WI38 (cell line): ENCODE results near the gene FAM120B.

Source experiments
- H3K4me3 ChIP-seq: 2 replicates; pipeline ENCODE4 v1.5.1; 2011; ENCODE audit warnings: low read depth, mild to moderate bottlenecking, control low read depth, low read length
- CTCF ChIP-seq: IDR thresholded peaks from 2 replicates; pipeline ENCODE4 v1.5.1; 2012; ENCODE audit warnings: low read depth, mild to moderate bottlenecking, control low read depth, low read length

The FAM120B gene

DNA sequence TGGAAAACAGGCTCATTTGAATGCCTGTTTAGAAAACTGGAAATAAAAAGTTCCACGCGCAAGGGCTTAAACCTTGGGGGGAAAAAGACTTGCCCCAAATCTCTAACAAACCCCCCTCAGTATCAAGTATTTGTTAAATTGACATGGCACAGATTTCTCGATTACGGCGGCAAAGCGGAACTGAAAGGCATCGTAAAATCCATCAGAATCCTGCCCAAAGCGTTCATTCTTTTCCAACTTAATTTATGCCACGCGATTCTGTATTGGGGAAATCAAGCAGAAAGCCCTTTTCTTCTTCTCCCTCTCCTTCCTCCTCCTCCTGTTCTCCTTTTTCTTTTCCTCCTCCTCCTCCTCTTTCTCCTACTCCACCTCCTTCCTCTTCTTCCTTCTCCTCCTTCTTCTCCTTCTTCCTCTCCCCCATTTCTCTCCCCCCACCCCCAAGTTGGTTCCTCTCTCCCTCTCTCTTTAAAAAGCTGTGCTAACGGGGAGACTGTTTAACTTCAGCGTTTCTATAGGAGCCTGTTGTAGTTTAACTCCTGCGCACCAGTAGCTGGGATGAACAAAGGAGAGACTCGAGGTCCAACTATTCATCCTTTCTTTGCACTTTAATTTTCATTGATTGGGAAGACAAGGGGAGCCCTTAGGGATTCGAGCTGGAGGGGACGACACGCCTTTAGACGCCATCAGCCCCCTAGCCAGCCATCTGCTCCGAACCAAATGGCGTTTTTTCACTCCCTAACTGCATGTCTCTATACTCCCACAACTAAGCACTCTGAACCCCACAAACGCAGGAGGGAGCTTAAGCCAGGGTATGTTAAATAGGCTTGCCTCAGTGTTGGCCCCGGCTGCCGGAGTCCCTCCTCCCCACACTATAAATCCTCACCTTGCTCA, 13.0 kb upstream of the FAM120B start:
- no peak for TF ChIP-seq CTCF

DNA sequence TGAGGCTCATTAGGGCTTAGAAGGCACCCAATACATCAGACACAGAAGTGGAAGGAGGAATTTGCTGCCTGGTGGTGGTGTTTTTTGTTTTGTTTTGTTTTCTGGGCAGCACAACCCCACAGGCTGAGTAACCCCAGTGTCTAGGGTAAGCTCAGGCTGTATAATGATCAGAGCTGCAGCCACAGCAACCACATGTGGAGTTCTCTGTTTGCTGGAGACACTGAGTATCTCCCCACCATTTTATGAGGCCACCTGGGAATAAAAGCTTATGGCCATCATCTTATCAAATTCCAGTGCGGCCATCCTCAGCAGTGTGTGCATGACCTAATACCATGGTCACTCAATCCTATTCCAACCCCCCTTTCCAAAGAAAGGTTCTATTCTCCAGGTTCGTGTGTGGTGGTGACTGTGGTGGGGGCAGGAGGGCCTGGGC, 12.2 kb upstream of the FAM120B start:
- no peak for TF ChIP-seq CTCF
- no peak overlapping the region for H3K4me3 ChIP-seq

More for the DNA sequence above, 13.0 kb upstream of the FAM120B start:
- H3K4me3 ChIP-seq, result no peak overlapping the region

- peak overlapping the region; percentile 47 for H3K4me3 ChIP-seq
- no peak for TF ChIP-seq CTCF
Observed at GRCh38 chr6:170294813-170295509, 11.6 kb upstream of the FAM120B start.

DNA sequence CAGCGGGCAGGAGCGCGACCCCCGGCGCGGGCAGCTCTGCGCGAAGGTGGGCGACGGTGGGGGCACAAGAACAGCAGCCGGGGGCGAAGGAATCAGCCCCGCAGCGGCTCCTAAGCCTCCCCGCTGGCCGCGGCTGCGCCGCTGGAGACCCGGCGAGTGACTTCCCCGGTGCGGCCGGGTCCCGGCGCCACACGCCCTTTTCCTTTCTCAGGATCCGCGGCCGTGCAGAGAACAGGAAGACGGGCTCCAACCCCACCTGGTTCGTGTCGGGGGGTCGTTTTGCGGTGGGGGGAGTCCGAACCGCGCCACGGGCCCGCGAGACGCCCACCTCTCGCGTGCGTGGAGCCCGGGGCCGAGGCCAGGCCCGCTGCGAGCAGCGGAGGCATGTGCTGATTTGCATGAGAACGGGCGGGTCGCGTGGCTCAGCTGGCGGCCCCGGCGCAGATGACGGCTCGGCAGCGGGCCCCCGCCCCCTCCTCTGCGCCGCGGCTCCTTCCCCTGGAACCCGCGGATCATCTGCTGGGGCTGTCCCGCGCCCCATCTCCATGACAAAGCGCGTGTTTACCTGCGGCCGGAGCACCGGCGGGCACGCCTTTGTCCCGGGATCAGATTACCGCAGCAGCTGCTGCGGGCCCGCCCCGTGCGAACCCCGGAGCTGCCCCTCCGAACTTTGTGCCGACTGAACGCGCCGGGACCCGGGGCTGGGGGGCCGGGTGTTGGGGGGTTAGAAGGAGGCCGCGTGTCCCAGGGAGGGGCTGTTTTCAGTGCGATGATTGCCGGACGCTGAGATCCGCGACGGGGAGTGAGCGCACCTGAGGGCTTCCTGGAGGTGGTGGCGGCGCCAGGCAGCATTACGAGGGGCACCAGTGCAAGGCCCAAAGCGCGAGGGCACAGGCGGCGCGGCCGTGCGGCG, 10.8 kb upstream of the FAM120B start:
- peak overlapping the region; percentile 47 for H3K4me3 ChIP-seq
- no peak for TF ChIP-seq CTCF

DNA sequence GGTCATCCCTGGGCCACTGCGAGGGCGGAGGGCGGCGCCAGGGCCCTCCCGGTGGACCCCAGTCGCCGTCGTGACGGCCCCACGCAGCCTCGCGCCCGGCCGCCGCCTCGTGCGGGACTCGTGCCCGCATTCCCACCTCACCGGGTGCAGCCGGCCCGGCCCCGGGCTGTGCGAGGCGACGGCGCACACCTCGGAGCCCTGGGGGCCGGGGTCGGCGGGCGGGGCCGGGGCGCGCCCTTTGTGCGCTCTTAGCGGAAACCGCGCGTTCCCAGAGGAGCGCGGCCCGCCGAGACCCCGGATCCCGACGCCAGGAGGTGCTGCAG, 10.2 kb upstream of the FAM120B start:
- no peak for TF ChIP-seq CTCF
- no peak overlapping the region; the same call in 1 of the 2 replicates for H3K4me3 ChIP-seq

GRCh38 chr6:170296746-170297575, 9.6 kb upstream of the FAM120B start:
- no peak overlapping the region for H3K4me3 ChIP-seq
- TF ChIP-seq CTCF, result no peak
